Dendritic cell treated with granulocyte-macrophage colony-stimulating factor and Interleukin-4, amounts not matched to agents 40 ng/mL and 50 ng/mL, for 4 days (primary cell): ENCODE measurements around the gene NF2.

ENCODE experiments used
- H3K27ac Mint-ChIP-seq: one replicate; pipeline ENCODE4 v1.8.0; 2022; ENCODE audit warnings: mild to moderate bottlenecking, mixed read lengths
- H3K27me3 Mint-ChIP-seq: one replicate; pipeline ENCODE4 v1.8.0; 2022; ENCODE audit warnings: mild to moderate bottlenecking, mixed read lengths
- H3K36me3 Mint-ChIP-seq: one replicate; pipeline ENCODE4 v1.8.0; 2022; ENCODE audit warnings: low read depth, mixed read lengths
- H3K4me1 Mint-ChIP-seq: one replicate; pipeline ENCODE4 v1.8.0; 2022; ENCODE audit warnings: low read depth, mixed read lengths
- H3K4me3 Mint-ChIP-seq: one replicate; pipeline ENCODE4 v1.8.0; 2022; ENCODE audit warnings: mild to moderate bottlenecking, moderate library complexity, mixed read lengths
- H3K9me3 Mint-ChIP-seq: one replicate; pipeline ENCODE4 v1.8.0; 2022; ENCODE audit warnings: mixed read lengths
- intact Hi-C: fragments of 100-400 bp; cut with micrococcal nuclease; formaldehyde crosslinking; loops from one replicate; pipeline ENCODE4 v1.15.0; 2022

NF2 gene

GRCh38 chr22:29630987-29631386 is 27.6 kb downstream of the NF2 start:
- Mint-ChIP-seq H3K27me3 (no peaks in the 10 kb centered on the region), H3K9me3 (no peaks in the 10 kb centered on the region), H3K27ac (no peak overlapping the region), H3K36me3 (no peaks in the 10 kb centered on the region), H3K4me1 (peaks cover 32% of the 10 kb centered on the region), H3K4me3 (no peak overlapping the region)
- intact Hi-C loops: no loop called here

DNA sequence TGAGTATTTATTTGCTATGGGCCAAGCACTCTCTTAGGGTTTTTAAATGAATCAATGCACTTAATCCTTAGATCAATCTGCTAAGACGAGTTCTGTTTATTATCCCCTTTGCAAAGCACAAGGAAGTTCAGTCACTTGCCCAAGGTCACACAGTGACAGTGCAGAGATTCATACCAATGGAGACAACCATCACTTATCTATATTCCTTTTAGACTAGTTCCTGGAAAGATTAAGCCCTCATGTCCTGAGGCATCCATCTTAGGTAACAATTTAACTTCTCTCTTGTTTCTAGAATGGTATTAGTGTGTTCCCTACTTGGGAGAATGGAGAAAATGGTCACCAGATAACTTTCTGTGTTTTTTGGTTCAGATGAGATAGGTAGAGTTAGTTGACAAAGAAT is 28.3 kb downstream of the NF2 start:
- peaks cover 30% of the 10 kb centered on the region for H3K4me1 Mint-ChIP-seq
- intact Hi-C loops: no loop called here
- no peak overlapping the region for H3K4me3 Mint-ChIP-seq
- peaks cover 2% of the 10 kb centered on the region for H3K36me3 Mint-ChIP-seq
- no peaks in the 10 kb centered on the region for H3K27me3 Mint-ChIP-seq
- no peak overlapping the region for H3K27ac Mint-ChIP-seq
- H3K9me3 Mint-ChIP-seq: no peaks in the 10 kb centered on the region

GRCh38 chr22:29632672-29633071 is 29.2 kb downstream of the NF2 start:
- Mint-ChIP-seq H3K27ac (no peak overlapping the region), H3K36me3 (peaks cover 12% of the 10 kb centered on the region), H3K4me3 (no peak overlapping the region), H3K4me1 (peaks cover 30% of the 10 kb centered on the region), H3K9me3 (no peaks in the 10 kb centered on the region), H3K27me3 (no peaks in the 10 kb centered on the region)
- intact Hi-C loops: no loop called here

GRCh38 chr22:29633514-29634312 is 30.3 kb downstream of the NF2 start:
- Mint-ChIP-seq H3K4me3 (no peak overlapping the region), H3K9me3 (no peaks in the 10 kb centered on the region), H3K4me1 (peaks cover 24% of the 10 kb centered on the region), H3K36me3 (peaks cover 19% of the 10 kb centered on the region), H3K27me3 (no peaks in the 10 kb centered on the region), H3K27ac (no peak overlapping the region)
- intact Hi-C loops: no loop called here

DNA sequence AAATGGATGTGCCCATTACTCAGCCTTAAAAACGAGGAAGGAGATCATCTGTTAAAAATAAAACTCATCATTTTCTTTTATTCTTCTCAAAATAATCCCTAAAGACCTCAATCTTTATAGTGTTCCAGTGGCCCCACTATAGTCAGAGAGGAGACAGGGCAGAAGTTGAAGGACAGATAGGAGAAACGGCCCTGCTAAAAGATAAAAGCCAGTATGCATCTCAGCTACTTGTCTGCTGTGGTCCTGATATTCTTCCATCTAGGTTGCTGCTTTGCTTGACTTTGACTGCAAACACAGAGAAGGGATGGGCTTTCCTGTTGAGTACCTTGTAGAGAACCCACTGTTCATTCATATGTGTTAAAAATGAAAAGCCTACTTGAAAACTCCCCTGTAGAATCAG is 31.4 kb downstream of the NF2 start:
- Mint-ChIP-seq H3K4me3 (no peak overlapping the region), H3K27me3 (no peaks in the 10 kb centered on the region), H3K27ac (no peak overlapping the region), H3K36me3 (peaks cover 28% of the 10 kb centered on the region), H3K4me1 (peaks cover 24% of the 10 kb centered on the region), H3K9me3 (no peaks in the 10 kb centered on the region)
- intact Hi-C loops: loop anchor here (1.0 kb wide), 1 partner anchor 454 kb away; no protein-coding TSS in a partner anchor

- no peak overlapping the region for H3K4me3 Mint-ChIP-seq
- no peaks in the 10 kb centered on the region for H3K9me3 Mint-ChIP-seq
- H3K36me3 Mint-ChIP-seq: peaks cover 28% of the 10 kb centered on the region
Measured at GRCh38 chr22:29635734-29636357, 32.4 kb downstream of the NF2 start.

GRCh38 chr22:29636751-29637150 is 33.3 kb downstream of the NF2 start:
- intact Hi-C loops: no loop called here
- Mint-ChIP-seq H3K4me1 (peaks cover 29% of the 10 kb centered on the region), H3K4me3 (no peak overlapping the region), H3K27ac (no peak overlapping the region), H3K9me3 (no peaks in the 10 kb centered on the region), H3K36me3 (peaks cover 33% of the 10 kb centered on the region), H3K27me3 (no peaks in the 10 kb centered on the region)

More at GRCh38 chr22:29635734-29636357, 32.4 kb downstream of the NF2 start:
- H3K4me1 Mint-ChIP-seq: peaks cover 24% of the 10 kb centered on the region
- H3K27ac Mint-ChIP-seq: no peak overlapping the region
- intact Hi-C loops: loop anchor here (1.0 kb wide), 1 partner anchor 453 kb away; no protein-coding TSS in a partner anchor
- no peaks in the 10 kb centered on the region for H3K27me3 Mint-ChIP-seq

DNA sequence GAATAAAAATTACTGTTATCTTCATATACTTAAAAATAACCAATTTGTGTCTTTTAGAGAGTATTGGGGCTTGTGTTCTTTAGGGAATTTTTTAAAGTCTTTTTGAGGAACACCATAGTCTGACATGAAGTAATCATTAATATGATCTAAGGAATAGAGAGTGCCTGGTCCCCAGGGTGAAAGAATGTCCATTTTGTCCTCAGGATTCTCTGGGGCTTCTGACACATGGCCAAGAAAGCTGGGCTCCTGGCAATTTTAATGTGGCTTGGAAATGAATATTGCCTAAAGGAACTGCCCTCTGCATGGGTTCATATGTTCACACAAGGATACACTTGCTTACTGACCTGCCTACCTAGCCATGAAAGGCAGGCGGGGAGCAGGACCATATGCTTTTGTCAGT is 33.7 kb downstream of the NF2 start:
- H3K9me3 Mint-ChIP-seq: no peaks in the 10 kb centered on the region
- peaks cover 38% of the 10 kb centered on the region for H3K36me3 Mint-ChIP-seq
- no peak overlapping the region for H3K4me3 Mint-ChIP-seq
- intact Hi-C loops: no loop called here
- H3K27me3 Mint-ChIP-seq: no peaks in the 10 kb centered on the region
- no peak overlapping the region for H3K27ac Mint-ChIP-seq
- peaks cover 29% of the 10 kb centered on the region for H3K4me1 Mint-ChIP-seq

- Mint-ChIP-seq H3K36me3 (peaks cover 50% of the 10 kb centered on the region), H3K4me3 (no peak overlapping the region)
- intact Hi-C loops: no loop called here
Measured at GRCh38 chr22:29638678-29639077, 35.2 kb downstream of the NF2 start.

GRCh38 chr22:29639096-29639495 is 35.7 kb downstream of the NF2 start:
- Mint-ChIP-seq H3K4me3 (no peak overlapping the region), H3K9me3 (no peaks in the 10 kb centered on the region), H3K27ac (no peak overlapping the region), H3K27me3 (no peaks in the 10 kb centered on the region), H3K36me3 (peaks cover 54% of the 10 kb centered on the region), H3K4me1 (peaks cover 12% of the 10 kb centered on the region)
- intact Hi-C loops: no loop called here

More at GRCh38 chr22:29638678-29639077, 35.2 kb downstream of the NF2 start:
- Mint-ChIP-seq H3K9me3 (no peaks in the 10 kb centered on the region), H3K4me1 (peaks cover 15% of the 10 kb centered on the region), H3K27ac (no peak overlapping the region), H3K27me3 (no peaks in the 10 kb centered on the region)

GRCh38 chr22:29641042-29641699 is 37.7 kb downstream of the NF2 start:
- Mint-ChIP-seq H3K36me3 (peaks cover 71% of the 10 kb centered on the region), H3K27ac (no peak overlapping the region), H3K9me3 (no peaks in the 10 kb centered on the region), H3K4me1 (peaks cover 12% of the 10 kb centered on the region), H3K27me3 (no peaks in the 10 kb centered on the region), H3K4me3 (no peak overlapping the region)
- intact Hi-C loops: no loop called here

DNA sequence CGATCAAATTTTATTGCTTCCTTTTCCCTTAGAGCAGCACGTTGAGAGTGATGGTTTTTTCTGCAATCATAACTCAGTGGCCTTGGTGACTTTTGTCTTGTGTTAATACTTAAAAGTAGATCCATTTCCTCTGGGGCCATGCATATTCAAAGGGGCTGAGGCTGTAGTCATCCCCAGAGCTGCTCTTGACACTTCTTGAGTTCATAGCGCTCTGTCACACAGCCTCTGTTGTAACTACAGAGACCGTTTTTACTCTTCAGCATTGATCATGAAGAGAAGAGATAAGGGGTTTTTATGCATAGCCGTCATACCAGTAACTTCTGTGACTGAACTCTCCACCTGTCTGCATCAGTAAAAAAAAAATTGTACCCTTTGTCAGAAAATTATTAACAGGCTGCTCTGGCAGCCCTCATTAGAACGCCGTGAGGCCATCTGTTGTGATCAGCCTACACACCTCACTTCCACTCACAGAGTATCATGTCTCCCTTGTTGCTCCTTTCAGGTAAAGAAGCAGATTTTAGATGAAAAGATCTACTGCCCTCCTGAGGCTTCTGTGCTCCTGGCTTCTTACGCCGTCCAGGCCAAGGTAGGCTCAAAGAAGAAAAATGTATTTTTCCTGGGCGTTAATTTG is 38.4 kb downstream of the NF2 start:
- intact Hi-C loops: no loop called here
- no peak overlapping the region for H3K27ac Mint-ChIP-seq
- no peaks in the 10 kb centered on the region for H3K27me3 Mint-ChIP-seq
- no peak overlapping the region for H3K4me3 Mint-ChIP-seq
- no peaks in the 10 kb centered on the region for H3K9me3 Mint-ChIP-seq
- H3K36me3 Mint-ChIP-seq: peaks cover 70% of the 10 kb centered on the region
- H3K4me1 Mint-ChIP-seq: peaks cover 12% of the 10 kb centered on the region

DNA sequence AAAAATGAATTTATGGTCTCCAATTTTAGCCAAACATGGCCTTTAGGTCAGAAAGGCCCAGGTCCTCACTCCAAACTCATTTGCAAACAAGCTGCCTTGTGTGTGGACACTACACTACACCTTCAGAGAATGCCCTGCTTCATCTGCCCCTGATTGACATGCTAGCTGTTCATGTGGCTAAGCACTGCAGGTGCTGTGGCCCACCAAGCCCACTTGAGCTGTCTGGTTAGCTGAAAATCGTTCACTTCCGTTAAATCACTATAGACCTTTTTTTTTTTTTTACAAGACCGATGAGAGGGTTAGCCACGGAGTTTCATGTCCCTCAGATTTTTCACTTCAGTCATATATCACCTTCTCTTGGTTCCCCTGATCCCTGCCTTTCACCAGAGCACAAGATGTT is 39.3 kb downstream of the NF2 start:
- intact Hi-C loops: no loop called here
- H3K9me3 Mint-ChIP-seq: no peaks in the 10 kb centered on the region
- H3K4me1 Mint-ChIP-seq: peaks cover 12% of the 10 kb centered on the region
- H3K4me3 Mint-ChIP-seq: no peak overlapping the region
- no peaks in the 10 kb centered on the region for H3K27me3 Mint-ChIP-seq
- H3K36me3 Mint-ChIP-seq: peaks cover 69% of the 10 kb centered on the region
- no peak overlapping the region for H3K27ac Mint-ChIP-seq
